BLaER1 treated with 17β-estradiol and CSF1 and Interleukin-3, amounts not matched to agents 10 nM and 100 nM (cell line): ENCODE results near the gene TMCC2.

Source experiments
- H3K27ac ChIP-seq, 11 experiments: shearing (Covaris generic); formaldehyde crosslinking; 2 replicates each; pipeline ENCODE4 v1.8.1; 2022
- H3K27me3 ChIP-seq, 11 experiments: shearing (Covaris generic); formaldehyde crosslinking; 2 replicates each; pipeline ENCODE4 v1.8.1; 2022
- H3K36me3 ChIP-seq, 11 experiments: shearing (Covaris generic); formaldehyde crosslinking; 2 replicates each; pipeline ENCODE4 v1.8.1; 2022
- H3K4me1 ChIP-seq, 10 experiments: shearing (Covaris generic); formaldehyde crosslinking; 2 replicates each; pipeline ENCODE4 v1.8.1; 2022
- H3K4me2 ChIP-seq, 11 experiments: shearing (Covaris generic); formaldehyde crosslinking; 2 replicates each; pipeline ENCODE4 v1.8.1; 2022
- H3K4me3 ChIP-seq, 10 experiments: shearing (Covaris generic); formaldehyde crosslinking; 2 replicates each; pipeline ENCODE4 v1.8.1; 2022
- H3K9ac ChIP-seq, 11 experiments: shearing (Covaris generic); formaldehyde crosslinking; 2 replicates each; pipeline ENCODE4 v1.8.1; 2022
- H3K9me3 ChIP-seq, 11 experiments: shearing (Covaris generic); formaldehyde crosslinking; replicated peaks in 1 of 11; 2 replicates each; pipeline ENCODE4 v1.8.1; 2022
- H4K20me1 ChIP-seq, 11 experiments: shearing (Covaris generic); formaldehyde crosslinking; 2 replicates each; pipeline ENCODE4 v1.8.1; 2022
- Cebpa-rat ChIP-seq, 11 experiments: shearing (Covaris generic); IDR thresholded peaks; 2 replicates each; pipeline ENCODE4 v1.8.1; 2022

The TMCC2 gene

GRCh38 chr1:205205055-205205454, 22.7 kb upstream of the TMCC2 start:
- H4K20me1 ChIP-seq, result peaks cover 24 to 85% (median 48%) of the 10 kb centered on the region in 11 experiments; a peak in 20 of 22 replicates
- no peak overlapping the region for H3K4me3 ChIP-seq
- no peak overlapping the region for H3K9ac ChIP-seq
- peaks cover 2 to 18% (median 6%) of the 10 kb centered on the region in 10 experiments; a peak in 19 of 20 replicates for H3K4me1 ChIP-seq
- no peaks in the 10 kb centered on the region for H3K36me3 ChIP-seq
- H3K9me3 ChIP-seq, result no peaks in the 10 kb centered on the region
- H3K4me2 ChIP-seq, result no peak overlapping the region
- H3K27me3 ChIP-seq, result no peaks in the 10 kb centered on the region
- no peak for TF ChIP-seq Cebpa-rat (IDR thresholded peaks at IDR 0.05)
- no peak overlapping the region for H3K27ac ChIP-seq

GRCh38 chr1:205208811-205209210, 18.9 kb upstream of the TMCC2 start:
- no peak overlapping the region for H3K27ac ChIP-seq
- H3K9ac ChIP-seq, result no peak overlapping the region
- H3K36me3 ChIP-seq, result no peaks in the 10 kb centered on the region
- TF ChIP-seq Cebpa-rat (IDR thresholded peaks at IDR 0.05), result no peak
- no peaks in the 10 kb centered on the region for H3K27me3 ChIP-seq
- H3K4me3 ChIP-seq, result no peak overlapping the region
- H3K4me1 ChIP-seq, result peaks cover 19 to 35% (median 25%) of the 10 kb centered on the region in 10 experiments
- no peaks in the 10 kb centered on the region for H3K9me3 ChIP-seq
- no peak overlapping the region for H3K4me2 ChIP-seq
- H4K20me1 ChIP-seq, result peaks cover 18 to 69% (median 40%) of the 10 kb centered on the region in 11 experiments; a peak in 19 of 22 replicates

- peak overlapping the region; percentile 79 to 98 (median 92) for H3K4me2 ChIP-seq
- H3K27me3 ChIP-seq, result no peaks in the 10 kb centered on the region
- H3K27ac ChIP-seq, result peak overlapping the region; percentile 65 to 92 (median 84)
- peak overlapping the region; percentile 78 to 97 (median 91) for H3K4me3 ChIP-seq
- peaks cover 0 to 49% (median 22%) of the 10 kb centered on the region in 11 experiments; a peak in 14 of 22 replicates for H4K20me1 ChIP-seq
- peak overlapping the region; percentile 82 to 92 (median 88) for H3K9ac ChIP-seq
- H3K9me3 ChIP-seq, result no peaks in the 10 kb centered on the region
- peaks cover 19 to 44% (median 39%) of the 10 kb centered on the region in 10 experiments for H3K4me1 ChIP-seq
- no peaks in the 10 kb centered on the region for H3K36me3 ChIP-seq
- TF ChIP-seq Cebpa-rat (IDR thresholded peaks at IDR 0.05), result no peak
Measured at GRCh38 chr1:205210756-205211168, 17.0 kb upstream of the TMCC2 start.

GRCh38 chr1:205211169-205211838, 16.4 kb upstream of the TMCC2 start, which contains the start of gene DSTYK:
Gene DSTYK, minus strand, starts transcription at chr1:205211702. Its CDS starts 167 bp downstream, at chr1:205211535.
- Histone ChIP-seq H3K4me3 (peak within 1 kb of the TSS; percentile 78 to 97 (median 91)), H3K27me3 (no peaks in the 10 kb centered on the region), H3K36me3 (no peaks in the 10 kb centered on the region), H3K9ac (peak within 1 kb of the TSS; percentile 82 to 92 (median 88)), H3K9me3 (no peaks in the 10 kb centered on the region), H4K20me1 (peaks cover 0 to 45% (median 19%) of the 10 kb centered on the region in 11 experiments; a peak in 12 of 22 replicates), H3K4me2 (peak within 1 kb of the TSS; percentile 79 to 98 (median 92)), H3K4me1 (peaks cover 19 to 44% (median 39%) of the 10 kb centered on the region in 10 experiments), H3K27ac (peak within 1 kb of the TSS; percentile 65 to 92 (median 84))
- no peak for TF ChIP-seq Cebpa-rat (IDR thresholded peaks at IDR 0.05)

- peaks cover 19 to 44% (median 39%) of the 10 kb centered on the region in 10 experiments for H3K4me1 ChIP-seq
- H4K20me1 ChIP-seq, result peaks cover 0 to 38% (median 13%) of the 10 kb centered on the region in 11 experiments; a peak in 12 of 22 replicates
- H3K4me2 ChIP-seq, result peak overlapping the region; percentile 78 to 98 (median 92)
- peak overlapping the region; percentile 82 to 92 (median 88); a peak in 21 of 22 replicates for H3K9ac ChIP-seq
- TF ChIP-seq Cebpa-rat (IDR thresholded peaks at IDR 0.05), result no peak
- H3K27ac ChIP-seq, result peak overlapping the region in 10 of 11 experiments; percentile 65 to 92 (median 86); a peak in 18 of 22 replicates
- peak overlapping the region; percentile 78 to 97 (median 91) for H3K4me3 ChIP-seq
- no peaks in the 10 kb centered on the region for H3K9me3 ChIP-seq
- H3K36me3 ChIP-seq, result no peaks in the 10 kb centered on the region
- no peaks in the 10 kb centered on the region for H3K27me3 ChIP-seq
Measured at GRCh38 chr1:205211839-205212536, 15.8 kb upstream of the TMCC2 start.

- Histone ChIP-seq H4K20me1 (peaks cover 0 to 11% (median 6%) of the 10 kb centered on the region in 11 experiments; a peak in 8 of 22 replicates), H3K4me2 (peak overlapping the region; percentile 0 to 66 (median 37); a peak in 20 of 22 replicates), H3K4me1 (peaks cover 17 to 39% (median 37%) of the 10 kb centered on the region in 10 experiments), H3K9ac (no peak overlapping the region), H3K4me3 (no peak overlapping the region), H3K27me3 (no peaks in the 10 kb centered on the region), H3K36me3 (no peaks in the 10 kb centered on the region), H3K27ac (peak overlapping the region in 5 of 11 experiments; percentile 9 to 41 (median 27); a peak in 6 of 22 replicates), H3K9me3 (no peaks in the 10 kb centered on the region)
- TF ChIP-seq Cebpa-rat (IDR thresholded peaks at IDR 0.05), result no peak
Measured at GRCh38 chr1:205214756-205215155, 13.0 kb upstream of the TMCC2 start.

- Histone ChIP-seq H3K4me1 (peaks cover 10 to 33% (median 28%) of the 10 kb centered on the region in 10 experiments), H3K4me3 (no peak overlapping the region), H3K9me3 (no peaks in the 10 kb centered on the region), H3K36me3 (no peaks in the 10 kb centered on the region), H3K9ac (no peak overlapping the region), H3K4me2 (no peak overlapping the region), H4K20me1 (no peaks in the 10 kb centered on the region), H3K27ac (no peak overlapping the region), H3K27me3 (no peaks in the 10 kb centered on the region)
- TF ChIP-seq Cebpa-rat (IDR thresholded peaks at IDR 0.05), result no peak
Measured at GRCh38 chr1:205216588-205216987, 11.2 kb upstream of the TMCC2 start.

- H3K27ac ChIP-seq, result no peak overlapping the region
- H3K27me3 ChIP-seq, result no peaks in the 10 kb centered on the region; a peak in 1 of 22 replicates
- TF ChIP-seq Cebpa-rat (IDR thresholded peaks at IDR 0.05), result no peak
- H3K36me3 ChIP-seq, result no peaks in the 10 kb centered on the region
- no peak overlapping the region for H3K9ac ChIP-seq
- H3K4me1 ChIP-seq, result peaks cover 2 to 27% (median 20%) of the 10 kb centered on the region in 10 experiments; a peak in 18 of 20 replicates
- no peak overlapping the region for H3K4me2 ChIP-seq
- no peaks in the 10 kb centered on the region for H4K20me1 ChIP-seq
- H3K4me3 ChIP-seq, result no peak overlapping the region
- H3K9me3 ChIP-seq, result no peaks in the 10 kb centered on the region
Measured at GRCh38 chr1:205217418-205217817, 10.3 kb upstream of the TMCC2 start.

GRCh38 chr1:205220421-205220820, 7.3 kb upstream of the TMCC2 start:
- H3K36me3 ChIP-seq, result no peaks in the 10 kb centered on the region

More at GRCh38 chr1:205220421-205220820, 7.3 kb upstream of the TMCC2 start:
- Histone ChIP-seq H3K4me1 (peaks cover 0 to 7% (median under 1%) of the 10 kb centered on the region in 10 experiments; a peak in 12 of 20 replicates), H3K4me2 (0 out of 22 replicates have a peak overlapping the region, but pooled peaks of 1 of the 11 experiments have one; percentile 3), H3K27ac (no peak overlapping the region), H4K20me1 (no peaks in the 10 kb centered on the region), H3K9ac (no peak overlapping the region), H3K4me3 (no peak overlapping the region), H3K27me3 (peaks cover 0 to 6% (median 2%) of the 10 kb centered on the region in 11 experiments; a peak in 9 of 22 replicates), H3K9me3 (no peaks in the 10 kb centered on the region)
- TF ChIP-seq Cebpa-rat (IDR thresholded peaks at IDR 0.05), result no peak
